SKM-1 treated with dmso at 0.1 percent for 144 hours (cell line): Measurements from ENCODE around the gene TRAF1.

ENCODE experiments used
- DNase-seq: peaks from one replicate; lab custom pipeline; 2025; ENCODE audit not compliant: unreplicated experiment; lab: John Stamatoyannopoulos, UW

The TRAF1 gene

GRCh38 chr9:120853198-120853597 is 73.4 kb downstream of the TRAF1 start:
- DNase-seq, result no peak
